Neural progenitor cell (in vitro differentiated cells): ENCODE measurements around the gene HPSE2. TPM values are rescaled to one million over a fixed set of nuclear protein-coding genes. Genes with fewer than 3 reads are reported as not detected.

Source experiments
- DNase-seq: peaks from one replicate; pipeline ENCODE4 v3.0.0-alpha.2; 2016; ENCODE audit warnings: low spot score
- H2AFZ ChIP-seq: fragments of 200-600 bp; sonication (generic); replicated peaks from 2 replicates; pipeline ENCODE4 v1.6.1; 2016; ENCODE audit warnings: antibody characterized with exemption
- H3F3A ChIP-seq: fragments of 200-600 bp; sonication (generic); 2 replicates; pipeline ENCODE4 v1.6.1; 2016; ENCODE audit warnings: antibody characterized with exemption, low read depth
- H3K27ac ChIP-seq: fragments of 200-600 bp; sonication (generic); 2 replicates; pipeline ENCODE4 v1.5.1; 2016; ENCODE audit warnings: mild to moderate bottlenecking
- H3K27me3 ChIP-seq: fragments of 200-600 bp; sonication (generic); 2 replicates; pipeline ENCODE4 v1.6.1; 2016; ENCODE audit warnings: mild to moderate bottlenecking, moderate library complexity
- H3K36me3 ChIP-seq: fragments of 200-600 bp; sonication (generic); 2 replicates; pipeline ENCODE4 v1.5.1; 2016
- H3K4me1 ChIP-seq: fragments of 200-600 bp; sonication (generic); 2 replicates; pipeline ENCODE4 v1.6.1; 2016; ENCODE audit warnings: mixed run types
- H3K4me2 ChIP-seq: fragments of 200-600 bp; sonication (generic); 2 replicates; pipeline ENCODE4 v1.6.1; 2016
- H3K4me3 ChIP-seq: fragments of 200-600 bp; sonication (generic); 2 replicates; pipeline ENCODE4 v1.5.1; 2016
- H3K79me2 ChIP-seq: fragments of 200-600 bp; sonication (generic); 2 replicates; pipeline ENCODE4 v1.6.1; 2016; ENCODE audit warnings: low read depth
- H3K9ac ChIP-seq: fragments of 200-600 bp; sonication (generic); 2 replicates; pipeline ENCODE4 v1.6.1; 2016
- H3K9me3 ChIP-seq: fragments of 200-600 bp; sonication (generic); 2 replicates; pipeline ENCODE4 v1.5.1; 2016; ENCODE audit warnings: low read depth
- H4K20me1 ChIP-seq: fragments of 200-600 bp; sonication (generic); 2 replicates; pipeline ENCODE4 v1.6.1; 2016; ENCODE audit warnings: low read depth
- H3K27ac Mint-ChIP-seq: 3 replicates; pipeline ENCODE4 v1.8.0; 2021; ENCODE audit warnings: mixed read lengths
- H3K27me3 Mint-ChIP-seq: 2 replicates; pipeline ENCODE4 v1.8.0; 2022; ENCODE audit warnings: low read depth, mild to moderate bottlenecking, inconsistent platforms, moderate library complexity, mixed read lengths; ENCODE audit not compliant: insufficient read depth
- H3K36me3 Mint-ChIP-seq: 3 replicates; pipeline ENCODE4 v1.8.0; 2021; ENCODE audit warnings: mixed read lengths
- H3K4me1 Mint-ChIP-seq: 3 replicates; pipeline ENCODE4 v1.8.0; 2021; ENCODE audit warnings: mixed read lengths
- H3K4me3 Mint-ChIP-seq: 3 replicates; pipeline ENCODE4 v1.8.0; 2021; ENCODE audit warnings: mild to moderate bottlenecking, moderate library complexity, mixed read lengths
- H3K9me3 Mint-ChIP-seq: 3 replicates; pipeline ENCODE4 v1.8.0; 2020; ENCODE audit warnings: mixed read lengths
- CTCF ChIP-seq: fragments of 200-600 bp; sonication (generic); IDR thresholded peaks from 2 replicates; pipeline ENCODE4 v1.5.1; 2017; ENCODE audit warnings: antibody characterized with exemption, mild to moderate bottlenecking
- EZH2 ChIP-seq: fragments of 200-600 bp; sonication (generic); IDR thresholded peaks from 2 replicates; pipeline ENCODE4 v1.6.1; 2017; ENCODE audit warnings: antibody characterized with exemption, mild to moderate bottlenecking, moderate library complexity
- EZH2phosphoT487 ChIP-seq: fragments of 200-600 bp; sonication (generic); IDR thresholded peaks from 2 replicates; pipeline ENCODE4 v1.6.1; 2017; ENCODE audit warnings: antibody characterized with exemption
- total RNA-seq: library from RNA; depleted of rRNA; stranded (reverse); fragments of >200 nt; gene quantifications from 2 replicates; pipeline ENCODE4 v1.2.3, GENCODE V29; 2015; ENCODE audit warnings: low replicate concordance

HPSE2 gene
- total RNA-seq, 1 donor from 2014 or later = 3.4 TPM

GRCh38 chr10:98632456-98633150 lies 603.0 kb downstream of the HPSE2 start:
- H3K4me3 ChIP-seq = no peak overlapping the region
- no peak overlapping the region for H3K4me3 Mint-ChIP-seq
- no peak overlapping the region for H3K9ac ChIP-seq
- no peaks in the 10 kb centered on the region for H3K36me3 ChIP-seq
- H3K36me3 Mint-ChIP-seq = no peaks in the 10 kb centered on the region
- H3K27ac Mint-ChIP-seq = no peak overlapping the region
- H3K4me1 ChIP-seq = peaks cover 7% of the 10 kb centered on the region
- H3K27me3 Mint-ChIP-seq = peaks cover 5% of the 10 kb centered on the region
- DNase-seq = no peak
- H3K4me1 Mint-ChIP-seq = peaks cover 3% of the 10 kb centered on the region
- no peak overlapping the region for H3K27ac ChIP-seq
- H3K27me3 ChIP-seq = no peaks in the 10 kb centered on the region
- H4K20me1 ChIP-seq = no peaks in the 10 kb centered on the region
- no peak overlapping the region for H3K4me2 ChIP-seq
- no peaks in the 10 kb centered on the region for H3F3A ChIP-seq
- no peak overlapping the region for H2AFZ ChIP-seq
- no peaks in the 10 kb centered on the region for H3K9me3 Mint-ChIP-seq
- TF ChIP-seq CTCF = no peak
- no peak for TF ChIP-seq EZH2
- TF ChIP-seq EZH2phosphoT487 = no peak
- no peaks in the 10 kb centered on the region for H3K79me2 ChIP-seq
- no peaks in the 10 kb centered on the region for H3K9me3 ChIP-seq

GRCh38 chr10:98628206-98628605 lies 607.4 kb downstream of the HPSE2 start:
- TF ChIP-seq EZH2phosphoT487 (no peak), CTCF (no peak), EZH2 (no peak)
- no peak for DNase-seq
- H3K9me3 Mint-ChIP-seq = no peaks in the 10 kb centered on the region
- no peaks in the 10 kb centered on the region for H3K36me3 Mint-ChIP-seq
- no peaks in the 10 kb centered on the region for H4K20me1 ChIP-seq
- no peaks in the 10 kb centered on the region for H3K27me3 ChIP-seq
- no peak overlapping the region for H3K4me3 Mint-ChIP-seq
- no peaks in the 10 kb centered on the region for H3F3A ChIP-seq
- no peak overlapping the region for H3K9ac ChIP-seq
- no peaks in the 10 kb centered on the region for H3K79me2 ChIP-seq
- no peak overlapping the region for H3K4me2 ChIP-seq
- peaks cover 7% of the 10 kb centered on the region for H3K4me1 ChIP-seq
- no peak overlapping the region for H3K27ac Mint-ChIP-seq
- no peak overlapping the region for H2AFZ ChIP-seq
- peaks cover 3% of the 10 kb centered on the region for H3K4me1 Mint-ChIP-seq
- no peaks in the 10 kb centered on the region for H3K36me3 ChIP-seq
- no peak overlapping the region for H3K27ac ChIP-seq
- peaks cover 6% of the 10 kb centered on the region for H3K27me3 Mint-ChIP-seq
- no peak overlapping the region for H3K4me3 ChIP-seq
- no peaks in the 10 kb centered on the region for H3K9me3 ChIP-seq

GRCh38 chr10:98627711-98628110 lies 607.9 kb downstream of the HPSE2 start:
- H3K4me3 Mint-ChIP-seq = no peak overlapping the region
- Histone ChIP-seq H3K4me1 (peaks cover 7% of the 10 kb centered on the region), H3K79me2 (no peaks in the 10 kb centered on the region), H3K4me3 (no peak overlapping the region), H3K9ac (no peak overlapping the region), H3K9me3 (no peaks in the 10 kb centered on the region), H2AFZ (no peak overlapping the region), H3K27ac (no peak overlapping the region), H3K4me2 (no peak overlapping the region), H3F3A (no peaks in the 10 kb centered on the region), H3K27me3 (no peaks in the 10 kb centered on the region), H4K20me1 (no peaks in the 10 kb centered on the region), H3K36me3 (no peaks in the 10 kb centered on the region)
- peaks cover 6% of the 10 kb centered on the region for H3K27me3 Mint-ChIP-seq
- H3K9me3 Mint-ChIP-seq = no peaks in the 10 kb centered on the region
- H3K36me3 Mint-ChIP-seq = no peaks in the 10 kb centered on the region
- H3K4me1 Mint-ChIP-seq = peaks cover 3% of the 10 kb centered on the region
- no peak for DNase-seq
- TF ChIP-seq EZH2 (no peak), EZH2phosphoT487 (no peak), CTCF (no peak)
- no peak overlapping the region for H3K27ac Mint-ChIP-seq
